D721Med (cell line): Measurements from ENCODE around the gene ZCCHC17.

Experiments
- DNase-seq: peaks from one replicate; pipeline ENCODE4 v3.0.0; 2011; ENCODE audit warnings: low spot score; ENCODE audit not compliant: insufficient read length
- FAIRE-seq: peaks from 2 replicates; lab custom pipeline; 2011; peaks lifted over from hg19 to GRCh38; lab: Jason Lieb, UNC
- TF ChIP-seq, protein P1 (sequence below): IDR thresholded peaks from 2 replicates; pipeline ENCODE4 v1.5.1; 2012; ENCODE audit warnings: mild to moderate bottlenecking, control low read depth; ENCODE audit not compliant: insufficient read depth; ENCODE audit errors: missing control alignments

ZCCHC17 gene

DNA sequence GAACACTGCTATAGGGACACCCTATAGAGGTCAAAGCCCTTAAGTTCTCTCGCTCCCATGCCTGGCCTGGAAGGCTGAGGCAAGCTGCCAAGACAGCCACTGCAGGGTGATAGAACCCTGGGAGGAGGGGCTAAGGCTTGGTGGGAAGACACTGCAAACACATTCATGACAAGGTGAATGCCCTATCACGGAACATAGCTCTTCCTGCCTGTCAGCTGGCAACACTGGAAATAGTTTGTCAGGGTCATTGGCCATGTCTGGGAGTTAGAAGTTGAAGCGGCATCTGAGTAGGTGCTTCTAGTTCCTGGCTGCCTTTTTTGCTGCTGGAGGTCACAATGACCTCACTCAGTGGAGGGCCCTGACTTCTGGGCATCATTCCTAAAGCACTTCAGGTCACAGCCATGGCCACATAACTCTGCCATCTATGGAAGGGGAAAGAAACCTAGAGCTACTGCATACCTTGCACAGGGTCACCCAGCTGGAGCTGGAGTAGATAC lies 71.8 kb downstream of the ZCCHC17 start:
- TF ChIP-seq, protein P1, sequence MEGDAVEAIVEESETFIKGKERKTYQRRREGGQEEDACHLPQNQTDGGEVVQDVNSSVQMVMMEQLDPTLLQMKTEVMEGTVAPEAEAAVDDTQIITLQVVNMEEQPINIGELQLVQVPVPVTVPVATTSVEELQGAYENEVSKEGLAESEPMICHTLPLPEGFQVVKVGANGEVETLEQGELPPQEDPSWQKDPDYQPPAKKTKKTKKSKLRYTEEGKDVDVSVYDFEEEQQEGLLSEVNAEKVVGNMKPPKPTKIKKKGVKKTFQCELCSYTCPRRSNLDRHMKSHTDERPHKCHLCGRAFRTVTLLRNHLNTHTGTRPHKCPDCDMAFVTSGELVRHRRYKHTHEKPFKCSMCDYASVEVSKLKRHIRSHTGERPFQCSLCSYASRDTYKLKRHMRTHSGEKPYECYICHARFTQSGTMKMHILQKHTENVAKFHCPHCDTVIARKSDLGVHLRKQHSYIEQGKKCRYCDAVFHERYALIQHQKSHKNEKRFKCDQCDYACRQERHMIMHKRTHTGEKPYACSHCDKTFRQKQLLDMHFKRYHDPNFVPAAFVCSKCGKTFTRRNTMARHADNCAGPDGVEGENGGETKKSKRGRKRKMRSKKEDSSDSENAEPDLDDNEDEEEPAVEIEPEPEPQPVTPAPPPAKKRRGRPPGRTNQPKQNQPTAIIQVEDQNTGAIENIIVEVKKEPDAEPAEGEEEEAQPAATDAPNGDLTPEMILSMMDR: no peak
- no peak for FAIRE-seq
- DNase-seq: no peak

DNA sequence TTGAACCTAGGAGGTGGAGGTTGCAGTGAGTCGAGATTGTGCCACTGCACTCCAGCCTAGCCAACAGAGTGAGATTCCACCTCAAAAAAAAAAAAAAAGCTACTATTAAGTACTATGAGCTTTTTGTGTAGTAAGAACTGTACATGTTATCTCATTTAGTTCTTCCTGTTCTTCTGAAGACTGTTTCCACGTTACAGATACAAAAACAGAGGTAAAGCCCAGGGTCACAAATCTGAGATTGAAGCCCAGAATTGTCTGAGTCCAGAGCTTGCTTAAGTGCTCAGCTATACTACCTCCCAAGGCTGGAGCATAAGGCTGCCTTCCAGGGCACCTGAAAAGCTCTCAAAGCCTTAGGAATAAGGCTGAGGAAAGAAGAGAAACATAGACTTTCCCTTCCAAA lies 73.2 kb downstream of the ZCCHC17 start:
- DNase-seq: no peak
- no peak for FAIRE-seq
- TF ChIP-seq, protein P1: no peak

DNA sequence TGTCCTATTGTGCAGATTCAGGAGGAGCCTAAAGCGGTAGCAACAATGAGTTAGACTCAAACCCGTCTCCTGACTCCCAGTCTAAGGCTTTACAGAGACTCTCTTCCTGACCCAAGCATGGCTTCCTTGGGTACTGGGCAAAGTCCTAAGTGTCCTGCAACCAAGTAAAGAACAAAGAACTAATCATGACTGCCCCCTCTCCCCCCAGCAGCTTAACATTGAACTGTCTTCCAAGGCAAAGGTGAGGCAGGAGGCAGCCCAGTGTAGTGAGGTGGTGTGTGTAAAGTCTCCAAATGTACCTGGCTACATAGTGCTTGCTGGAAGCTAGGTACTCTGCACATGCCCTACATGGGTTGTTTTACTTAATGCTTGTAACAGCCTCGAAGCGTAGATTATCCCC lies 73.7 kb downstream of the ZCCHC17 start:
- FAIRE-seq: no peak
- TF ChIP-seq, protein P1: no peak
- no peak for DNase-seq

DNA sequence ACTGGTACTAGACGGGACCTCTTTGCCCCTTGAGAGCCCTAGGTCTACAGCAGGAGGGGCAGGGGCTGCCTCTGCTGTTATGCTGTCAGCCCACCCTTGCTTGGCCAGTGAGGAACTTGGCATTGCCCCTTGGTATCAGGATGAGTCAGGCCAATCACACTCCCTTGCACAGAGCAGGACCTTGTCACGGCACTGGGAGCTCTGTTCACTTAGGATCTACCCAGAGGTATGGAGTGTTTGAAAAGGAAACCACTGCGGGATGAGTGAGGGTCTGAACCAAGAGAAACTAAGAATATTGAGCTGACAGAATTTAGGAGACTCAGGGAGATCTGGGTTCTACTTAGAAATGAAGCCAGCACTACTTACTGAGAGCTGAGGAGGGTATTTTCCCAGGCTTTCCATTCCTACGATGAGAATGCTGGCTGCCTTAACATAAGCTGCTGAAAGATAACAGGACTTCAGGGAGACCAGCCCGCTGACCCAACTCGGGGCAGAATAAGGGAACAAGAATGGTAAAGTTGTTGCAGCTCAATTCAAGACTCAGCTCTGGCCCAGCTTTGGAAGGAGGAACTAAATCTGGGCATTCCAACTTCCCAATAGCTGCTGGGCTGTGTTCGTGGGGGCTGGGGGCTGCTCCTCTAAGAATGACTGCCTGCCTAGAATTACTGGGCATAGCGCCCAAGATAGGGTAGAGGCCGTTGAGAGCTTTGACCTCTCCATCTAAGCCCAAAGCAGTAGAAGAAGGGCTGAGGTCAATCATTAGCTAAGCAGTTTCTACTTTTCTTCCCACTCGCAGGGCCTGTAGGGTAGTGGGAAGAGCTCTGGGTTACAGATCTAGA lies 74.5 kb downstream of the ZCCHC17 start:
- DNase-seq: no peak
- FAIRE-seq: no peak
- TF ChIP-seq, protein P1: no peak

DNA sequence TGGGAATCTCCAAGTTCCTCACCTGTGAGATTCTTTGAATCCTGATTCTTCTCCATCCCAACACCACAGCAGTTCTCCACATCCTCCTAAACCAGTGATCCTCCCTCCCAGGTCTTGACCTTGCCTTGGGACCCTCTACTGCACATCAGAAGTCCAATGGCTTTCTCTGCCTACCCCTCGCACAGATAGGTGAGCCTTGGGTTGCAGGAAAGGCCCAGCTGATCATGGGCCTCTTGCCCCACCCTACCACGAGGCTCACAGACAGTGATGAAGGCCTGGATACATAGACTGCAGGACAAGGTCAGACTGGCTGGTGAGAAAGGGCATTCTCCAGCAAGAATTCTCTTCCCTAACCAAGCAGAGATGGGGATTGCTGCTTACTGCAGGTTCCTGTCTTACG lies 75.2 kb downstream of the ZCCHC17 start:
- TF ChIP-seq, protein P1: no peak
- FAIRE-seq (no peak), DNase-seq (no peak)

DNA sequence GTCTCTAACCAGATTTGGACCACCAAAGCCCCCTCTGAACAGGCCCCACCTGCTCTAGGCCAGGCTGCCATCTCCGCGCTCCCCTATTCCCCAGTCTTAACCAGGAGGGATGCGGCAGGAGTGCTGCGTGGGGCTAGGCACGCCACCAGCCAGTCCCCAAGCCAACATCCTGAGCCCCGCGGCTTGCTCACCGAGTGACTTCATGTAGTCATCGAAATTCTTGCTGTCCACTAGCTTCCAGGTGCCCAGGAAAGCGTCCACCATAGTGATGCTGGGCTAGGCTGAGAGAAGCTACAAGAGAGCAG lies 75.9 kb downstream of the ZCCHC17 start:
- TF ChIP-seq, protein P1: no peak
- no peak for DNase-seq
- FAIRE-seq: no peak
